H1 (cell line): Measurements from ENCODE around the gene CALD1.

Experiments
- NRF1 ChIP-seq: IDR thresholded peaks from 2 replicates; pipeline ENCODE4 v1.6.1; 2011; ENCODE audit warnings: mild to moderate bottlenecking, low read depth, low read length, improper control_type of control experiment
- POLR2A ChIP-seq, 2 experiments: IDR thresholded peaks; 1 replicate in 1 of 2; 2 replicates in 1 of 2; pipeline ENCODE4 v1.6.1; 2011; ENCODE audit warnings: low read depth in 2 of 2, low read length in 2 of 2, mild to moderate bottlenecking in 2 of 2; ENCODE audit errors: control extremely low read depth in 1 of 2

DNA sequence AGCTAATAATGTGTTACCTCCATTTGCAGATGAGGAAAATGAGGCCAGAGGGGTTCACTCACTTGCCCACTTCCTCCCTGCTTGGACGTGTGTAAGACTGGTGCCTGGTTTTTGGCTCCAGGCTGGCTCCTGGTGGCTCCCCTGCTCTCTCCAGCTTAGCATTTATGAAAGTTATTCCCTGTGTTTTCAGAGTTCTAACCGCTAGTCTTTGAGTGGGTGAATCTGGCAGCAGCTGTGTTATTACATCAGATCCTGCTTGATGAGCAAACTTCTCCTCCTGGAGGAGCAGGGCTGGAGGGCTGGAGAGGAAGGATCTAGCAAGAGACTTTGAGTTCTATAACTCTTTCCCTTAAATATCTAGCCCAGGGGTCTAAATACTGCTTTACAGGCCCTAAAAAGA, 125.9 kb downstream of the CALD1 start:
- no peak for TF ChIP-seq NRF1
- TF ChIP-seq POLR2A (IDR thresholded peaks at IDR 0.05; ENCODE audit: control extremely low read depth in 1 of 2, low read depth in 2 of 2, low read length in 2 of 2): no peak
